CD4-positive, alpha-beta T cell (primary cell): ENCODE results near the gene MPHOSPH8. TPM values are rescaled to one million over a fixed set of nuclear protein-coding genes. Genes with fewer than 3 reads are reported as not detected.
A peak's percentile ranks its signal among the peaks of the same experiment; 100 is the strongest.

Source experiments
- ATAC-seq: fragments of 200-7000 bp; cut with Tn5 transposase; one replicate; pipeline ENCODE4 v1.10.0; 2022; ENCODE audit warnings: mild to moderate bottlenecking; ENCODE audit not compliant: poor library complexity
- CTCF ChIA-PET: fragments of 350-600 bp; sonication (Branson Sonifier 250); formaldehyde crosslinking; loops from one replicate; lab custom pipeline; 2021; ENCODE audit warnings: antibody characterized with exemption, inconsistent platforms; lab: Charles Lee
- POLR2A ChIA-PET: fragments of 350-600 bp; sonication (Branson Sonifier 250); formaldehyde crosslinking; loops from one replicate; lab custom pipeline; 2021; ENCODE audit warnings: antibody characterized with exemption, inconsistent platforms; lab: Charles Lee
- DNase-seq, 14 experiments: peaks; one replicate each; pipeline ENCODE4 v3.0.0-alpha.2; 2013 to 2020; ENCODE audit warnings: mixed read lengths in 2 of 14
- H3K27ac ChIP-seq, 2 donors: one replicate each; pipeline versions ENCODE4 v1.5.1 to v1.7.0; 2013; ENCODE audit warnings: low read length in 2 of 2, low read depth in 1 of 2, mild to moderate bottlenecking in 1 of 2
- H3K27me3 ChIP-seq, 2 experiments: 1 replicate in 1 of 2; 2 replicates in 1 of 2; pipeline versions ENCODE4 v1.6.1 to v1.7.0; 2013; ENCODE audit warnings: low read length in 2 of 2, control low read depth in 1 of 2, mild to moderate bottlenecking in 1 of 2, moderate library complexity in 1 of 2; ENCODE audit not compliant: insufficient read depth in 2 of 2, control insufficient read depth in 1 of 2
- H3K36me3 ChIP-seq: one replicate; pipeline ENCODE4 v1.6.1; 2013; ENCODE audit warnings: low read length, control low read depth; ENCODE audit not compliant: insufficient read depth
- H3K4me1 ChIP-seq: one replicate; pipeline ENCODE4 v1.6.1; 2013; ENCODE audit warnings: low read length, control low read depth; ENCODE audit not compliant: insufficient read depth
- H3K4me3 ChIP-seq: one replicate; pipeline ENCODE4 v1.5.1; 2013; ENCODE audit warnings: mild to moderate bottlenecking, low read length, moderate library complexity
- H3K9me3 ChIP-seq, 2 experiments: 1 replicate in 1 of 2; 2 replicates in 1 of 2; pipeline versions ENCODE4 v1.6.1 to v1.7.0; 2013; ENCODE audit warnings: low read length in 2 of 2, mild to moderate bottlenecking in 2 of 2, control low read depth in 1 of 2, moderate library complexity in 1 of 2; ENCODE audit not compliant: control insufficient read depth in 1 of 2, insufficient read depth in 1 of 2
- H3K27ac Mint-ChIP-seq: one replicate; pipeline ENCODE4 v1.8.0; 2020; ENCODE audit warnings: mixed read lengths
- H3K27me3 Mint-ChIP-seq: one replicate; pipeline ENCODE4 v1.8.0; 2021; ENCODE audit warnings: mixed read lengths
- H3K36me3 Mint-ChIP-seq: one replicate; pipeline ENCODE4 v1.8.0; 2021; ENCODE audit warnings: low read depth, mixed read lengths
- H3K4me1 Mint-ChIP-seq: one replicate; pipeline ENCODE4 v1.8.0; 2021; ENCODE audit warnings: low read depth, mixed read lengths
- H3K4me3 Mint-ChIP-seq: one replicate; pipeline ENCODE4 v1.8.0; 2020; ENCODE audit warnings: mild to moderate bottlenecking, mixed read lengths
- H3K9me3 Mint-ChIP-seq: one replicate; pipeline ENCODE4 v1.8.0; 2020; ENCODE audit warnings: mixed read lengths
- CTCF ChIP-seq: fragments of 200-600 bp; IDR thresholded peaks from one replicate; pipeline ENCODE4 v1.8.0; 2022; ENCODE audit warnings: antibody characterized with exemption, mild to moderate bottlenecking
- intact Hi-C, 2 experiments: fragments of 100-400 bp; cut with DNase I in 1 of 2; cut with micrococcal nuclease in 1 of 2; formaldehyde crosslinking; loops; one replicate each; pipeline versions ENCODE4 v1.15.1 to v1.9.0; 2023 to 2025; cut with DNase I, micrococcal nuclease
- polyA plus RNA-seq, 2 donors: library from polyadenylated mRNA; unstranded; fragments of 120-200 nt; gene quantifications; one replicate each; pipeline ENCODE4 v1.2.1, GENCODE V29; 2013
- total RNA-seq, 174 experiments: library from RNA in 2 of 174; stranded (reverse) in 2 of 174; gene quantifications; one replicate each; pipeline ENCODE4 v1.2.3 and lab custom pipeline; 2021 to 2026

The MPHOSPH8 gene
- total RNA-seq (10 to 100 TPM; 48.0 to 51.2 TPM), total RNA-seq (lab: John Stamatoyannopoulos, UW) (62.1 to 273 (median 143) reads per million in 172 experiments)
- 72.1 TPM for polyA plus RNA-seq (2013, experiment 1 of 2)
- 85.6 TPM for polyA plus RNA-seq (2013, experiment 2 of 2)

- no peaks in the 10 kb centered on the region for H3K9me3 Mint-ChIP-seq
- ATAC-seq (peak; percentile 96), DNase-seq (peak; percentile 86 to 98 (median 92))
- no peaks in the 10 kb centered on the region for H3K27me3 Mint-ChIP-seq
- ChIA-PET CTCF (interaction anchor here (0.7 to 1.5 kb wide), 3 partner anchors 31 to 326 kb away, joined by 3 to 4 read pairs (median 3); no protein-coding TSS in a partner anchor), POLR2A (interaction anchor here (0.6 to 3.0 kb wide), 15 partner anchors 17 to 1140 kb away, joined by 3 to 19 read pairs (median 4); partner anchors contain the start of genes EEF1AKMT1, PSPC1 and ZMYM5)
- intact Hi-C loops: loop anchor here (2.0 to 10.0 kb wide), 7 partner anchors 46 to 1821 kb away; partner anchors contain the start of genes PSPC1 (in 2 of the 2), ZMYM5 (in 2 of the 2), EEF1AKMT1 (in 1 of the 2) and ZDHHC20 (in 1 of the 2)
- H3K4me3 ChIP-seq: peak within 1 kb of the TSS; percentile 84
- H3K4me1 Mint-ChIP-seq: peaks cover 38% of the 10 kb centered on the region
- H3K27ac Mint-ChIP-seq: peak within 1 kb of the TSS; percentile 97
- H3K27me3 ChIP-seq: no peaks in the 10 kb centered on the region
- H3K36me3 Mint-ChIP-seq: peaks cover 40% of the 10 kb centered on the region
- H3K9me3 ChIP-seq: no peaks in the 10 kb centered on the region
- H3K36me3 ChIP-seq: no peaks in the 10 kb centered on the region
- peaks cover 29% of the 10 kb centered on the region for H3K4me1 ChIP-seq
- peak within 1 kb of the TSS; percentile 100 for H3K4me3 Mint-ChIP-seq
- no peak for TF ChIP-seq CTCF
- H3K27ac ChIP-seq: peak within 1 kb of the TSS; percentile 76 to 79
Measured at GRCh38 chr13:19633479-19634255, at the start of gene MPHOSPH8. Gene MPHOSPH8 (plus strand): TSS chr13:19633659. CDS start chr13:19633749, 90 bp downstream.

- DNase-seq: peak; percentile 48 to 91 (median 70)
- Mint-ChIP-seq H3K27me3 (no peaks in the 10 kb centered on the region), H3K4me1 (peaks cover 27% of the 10 kb centered on the region), H3K9me3 (peaks cover 10% of the 10 kb centered on the region), H3K27ac (peak overlapping the region; percentile 80), H3K36me3 (no peaks in the 10 kb centered on the region), H3K4me3 (peak overlapping the region; percentile 67)
- Histone ChIP-seq H3K9me3 (peaks cover 6 to 11% of the 10 kb centered on the region in 2 experiments), H3K4me3 (peak overlapping the region; percentile 43), H3K4me1 (peaks cover 21% of the 10 kb centered on the region), H3K36me3 (no peaks in the 10 kb centered on the region), H3K27me3 (no peaks in the 10 kb centered on the region), H3K27ac (peak overlapping the region; percentile 25 to 47)
- CTCF ChIA-PET: interaction anchor here (1.1 kb wide), 1 partner anchor 47 kb away, joined by 3 read pairs; no protein-coding TSS in a partner anchor
- intact Hi-C loops: loop anchor here in 1 of 2 experiments (5.0 kb wide), 1 partner anchor 45 kb away; the partner anchor contains the start of gene MPHOSPH8
- no peak for TF ChIP-seq CTCF
- POLR2A ChIA-PET: interaction anchor here (1.6 kb wide), 1 partner anchor 46 kb away, joined by 8 read pairs; the partner anchor contains the start of gene MPHOSPH8
- peak; percentile 83 for ATAC-seq
Measured at GRCh38 chr13:19586904-19587634, 46.4 kb upstream of the MPHOSPH8 start.
